ENCODE data around the gene C14orf93. TPM values are rescaled to one million over a fixed set of nuclear protein-coding genes. Genes with fewer than 3 reads are reported as not detected.

Gene C14orf93
- total RNA-seq, 1 experiment from 2014 or later, result 7.2 TPM

- intact Hi-C loops (cut with micrococcal nuclease; ENCODE audit: unreplicated experiment), result no loop called here
- TF ChIP-seq CTCF (IDR thresholded peaks at IDR 0.05; ENCODE audit: insufficient read depth in 1 of 2, low read depth in 1 of 2, low read length in 1 of 2, severe bottlenecking in 1 of 2, unreplicated experiment in 1 of 2), result no peak
- BruUV-seq (replicated peaks), result no TSS peak
These were observed 12.9 kb downstream of the C14orf93 start for GRCh38 chr14:22996768-22997654.

GRCh38 chr14:22995889-22996625 lies 13.9 kb downstream of the C14orf93 start:
- Histone ChIP-seq H3K27me3 (replicated peaks; ENCODE audit: control insufficient read depth, insufficient read depth, low read length) (no peaks in the 10 kb centered on the region), H3K4me1 (peaks cover 10% of the 10 kb centered on the region), H3K4me3 (ENCODE audit: low read depth, low read length) (no peak overlapping the region), H3K9me3 (no peaks in the 10 kb centered on the region), H3K36me3 (ENCODE audit: control insufficient read depth, insufficient read depth, low read length) (no peaks in the 10 kb centered on the region)
- ChIA-PET POLR2A (interaction anchor here (0.6 kb wide), 1 partner anchor 25 kb away, joined by 3 read pairs; no protein-coding TSS in a partner anchor), CTCF (interaction anchor here (1.1 to 3.4 kb wide), 14 partner anchors 10 to 107 kb away, joined by 3 to 59 read pairs (median 8); partner anchors contain the start of genes ACIN1, AJUBA, C14orf119 and CDH24)
- DNase-seq, result no peak
- no peaks in the 10 kb centered on the region for H3K36me3 Mint-ChIP-seq (ENCODE audit: insufficient read depth, unreplicated experiment)
- no peak overlapping the region for H3K27ac Mint-ChIP-seq (ENCODE audit: unreplicated experiment)
- H3K9me3 Mint-ChIP-seq (ENCODE audit: unreplicated experiment), result no peaks in the 10 kb centered on the region
- BruUV-seq (replicated peaks), result no TSS peak
- no peak for TF ChIP-seq CTCF (IDR thresholded peaks at IDR 0.05; ENCODE audit: insufficient read depth in 1 of 2, low read depth in 1 of 2, low read length in 1 of 2, severe bottlenecking in 1 of 2, unreplicated experiment in 1 of 2)
- H3K4me3 Mint-ChIP-seq (ENCODE audit: unreplicated experiment), result no peak overlapping the region
- intact Hi-C loops (cut with micrococcal nuclease; ENCODE audit: unreplicated experiment), result loop anchor here (2.0 kb wide), 1 partner anchor 113 kb away; no protein-coding TSS in a partner anchor
- no peaks in the 10 kb centered on the region for H3K27me3 Mint-ChIP-seq (ENCODE audit: insufficient read depth, unreplicated experiment)
- H3K4me1 Mint-ChIP-seq (ENCODE audit: low read depth, unreplicated experiment), result peaks cover 7% of the 10 kb centered on the region

More at GRCh38 chr14:22996768-22997654, 12.9 kb downstream of the C14orf93 start:
- CTCF ChIA-PET, result interaction anchor here (0.9 to 3.4 kb wide), 4 partner anchors 10 to 108 kb away, joined by 3 to 59 read pairs (median 5); no protein-coding TSS in a partner anchor
- no peaks in the 10 kb centered on the region for H3K36me3 ChIP-seq (ENCODE audit: control insufficient read depth, insufficient read depth, low read length)
- POLR2A ChIA-PET, result interaction anchor here (0.6 kb wide), 1 partner anchor 26 kb away, joined by 3 read pairs; no protein-coding TSS in a partner anchor
- no peaks in the 10 kb centered on the region for H3K27me3 ChIP-seq (replicated peaks; ENCODE audit: control insufficient read depth, insufficient read depth, low read length)
- peaks cover 10% of the 10 kb centered on the region for H3K4me1 ChIP-seq
- Mint-ChIP-seq H3K27ac (ENCODE audit: unreplicated experiment) (no peak overlapping the region), H3K4me3 (ENCODE audit: unreplicated experiment) (no peak overlapping the region), H3K9me3 (ENCODE audit: unreplicated experiment) (no peaks in the 10 kb centered on the region), H3K4me1 (ENCODE audit: low read depth, unreplicated experiment) (peaks cover 7% of the 10 kb centered on the region), H3K27me3 (ENCODE audit: insufficient read depth, unreplicated experiment) (no peaks in the 10 kb centered on the region), H3K36me3 (ENCODE audit: insufficient read depth, unreplicated experiment) (no peaks in the 10 kb centered on the region)
- H3K4me3 ChIP-seq (ENCODE audit: low read depth, low read length), result no peak overlapping the region
- no peak for DNase-seq
- no peaks in the 10 kb centered on the region for H3K9me3 ChIP-seq
